Measurements from ENCODE around the gene TMEM63A. TPM values are rescaled to one million over a fixed set of nuclear protein-coding genes. Genes with fewer than 3 reads are reported as not detected.
A peak's percentile ranks its signal among the peaks of the same experiment; 100 is the strongest.

TMEM63A gene
- polyA plus RNA-seq, 1 donor from 2014 or later, result not detected

DNA sequence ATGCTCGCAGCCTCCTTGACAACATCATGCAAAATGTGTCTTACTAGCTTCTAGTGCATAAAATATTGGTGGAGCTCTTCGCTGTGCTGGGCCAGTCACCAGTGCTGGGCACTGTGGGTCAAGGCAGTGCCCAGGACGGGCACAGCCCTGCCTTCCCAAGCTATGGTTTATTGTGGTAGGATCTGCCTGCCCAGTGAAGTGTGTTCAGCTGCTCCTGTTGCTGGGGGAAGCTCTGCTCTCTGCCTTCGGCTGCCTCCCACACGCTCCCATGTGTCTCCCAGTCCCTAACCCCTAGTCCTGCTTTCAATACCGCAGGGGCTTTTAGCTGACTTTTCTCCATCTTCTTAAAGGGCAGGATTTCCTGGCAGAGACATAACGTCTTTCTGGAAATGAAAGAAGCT is 56.6 kb downstream of the TMEM63A start:
- H3K27ac ChIP-seq (ENCODE audit: low read length), result no peak overlapping the region
- H3K36me3 ChIP-seq (ENCODE audit: insufficient read depth, low read length), result no peaks in the 10 kb centered on the region
- no peaks in the 10 kb centered on the region for H3K9me3 ChIP-seq (ENCODE audit: low read length)
- H3K9ac ChIP-seq (ENCODE audit: low read length), result no peak overlapping the region
- H3K4me2 ChIP-seq (ENCODE audit: low read length), result no peak overlapping the region
- H3K4me3 ChIP-seq (ENCODE audit: low read length), result no peak overlapping the region
- H3K9me2 ChIP-seq (ENCODE audit: insufficient read depth, low read length), result no peaks in the 10 kb centered on the region
- no peaks in the 10 kb centered on the region for H3K27me3 ChIP-seq (ENCODE audit: insufficient read depth, low read depth, low read length)
- no peaks in the 10 kb centered on the region for H3K79me2 ChIP-seq (replicated peaks; ENCODE audit: insufficient read depth, low read length)
- no peaks in the 10 kb centered on the region for H4K20me1 ChIP-seq (ENCODE audit: insufficient read depth)
- TF ChIP-seq POLR2AphosphoS5 (IDR thresholded peaks at IDR 0.05) (no peak), TAF1 (IDR thresholded peaks at IDR 0.05; ENCODE audit: low read depth) (no peak), RAD21 (conservative IDR thresholded peaks at IDR 0.05) (no peak), EP300 (conservative IDR thresholded peaks at IDR 0.05; ENCODE audit: poor library complexity, severe bottlenecking) (no peak), SMC3 (conservative IDR thresholded peaks at IDR 0.05; ENCODE audit: poor library complexity) (no peak), EZH2 (IDR thresholded peaks at IDR 0.05; ENCODE audit: borderline replicate concordance, insufficient read depth, low read length, poor library complexity, severe bottlenecking) (no peak), MXI1 (conservative IDR thresholded peaks at IDR 0.05; ENCODE audit: poor library complexity, severe bottlenecking) (no peak)
- TF ChIP-seq, protein P1, sequence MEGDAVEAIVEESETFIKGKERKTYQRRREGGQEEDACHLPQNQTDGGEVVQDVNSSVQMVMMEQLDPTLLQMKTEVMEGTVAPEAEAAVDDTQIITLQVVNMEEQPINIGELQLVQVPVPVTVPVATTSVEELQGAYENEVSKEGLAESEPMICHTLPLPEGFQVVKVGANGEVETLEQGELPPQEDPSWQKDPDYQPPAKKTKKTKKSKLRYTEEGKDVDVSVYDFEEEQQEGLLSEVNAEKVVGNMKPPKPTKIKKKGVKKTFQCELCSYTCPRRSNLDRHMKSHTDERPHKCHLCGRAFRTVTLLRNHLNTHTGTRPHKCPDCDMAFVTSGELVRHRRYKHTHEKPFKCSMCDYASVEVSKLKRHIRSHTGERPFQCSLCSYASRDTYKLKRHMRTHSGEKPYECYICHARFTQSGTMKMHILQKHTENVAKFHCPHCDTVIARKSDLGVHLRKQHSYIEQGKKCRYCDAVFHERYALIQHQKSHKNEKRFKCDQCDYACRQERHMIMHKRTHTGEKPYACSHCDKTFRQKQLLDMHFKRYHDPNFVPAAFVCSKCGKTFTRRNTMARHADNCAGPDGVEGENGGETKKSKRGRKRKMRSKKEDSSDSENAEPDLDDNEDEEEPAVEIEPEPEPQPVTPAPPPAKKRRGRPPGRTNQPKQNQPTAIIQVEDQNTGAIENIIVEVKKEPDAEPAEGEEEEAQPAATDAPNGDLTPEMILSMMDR (IDR thresholded peaks at IDR 0.05; ENCODE audit: poor library complexity, severe bottlenecking), result no peak
- TF ChIP-seq, protein P2, sequence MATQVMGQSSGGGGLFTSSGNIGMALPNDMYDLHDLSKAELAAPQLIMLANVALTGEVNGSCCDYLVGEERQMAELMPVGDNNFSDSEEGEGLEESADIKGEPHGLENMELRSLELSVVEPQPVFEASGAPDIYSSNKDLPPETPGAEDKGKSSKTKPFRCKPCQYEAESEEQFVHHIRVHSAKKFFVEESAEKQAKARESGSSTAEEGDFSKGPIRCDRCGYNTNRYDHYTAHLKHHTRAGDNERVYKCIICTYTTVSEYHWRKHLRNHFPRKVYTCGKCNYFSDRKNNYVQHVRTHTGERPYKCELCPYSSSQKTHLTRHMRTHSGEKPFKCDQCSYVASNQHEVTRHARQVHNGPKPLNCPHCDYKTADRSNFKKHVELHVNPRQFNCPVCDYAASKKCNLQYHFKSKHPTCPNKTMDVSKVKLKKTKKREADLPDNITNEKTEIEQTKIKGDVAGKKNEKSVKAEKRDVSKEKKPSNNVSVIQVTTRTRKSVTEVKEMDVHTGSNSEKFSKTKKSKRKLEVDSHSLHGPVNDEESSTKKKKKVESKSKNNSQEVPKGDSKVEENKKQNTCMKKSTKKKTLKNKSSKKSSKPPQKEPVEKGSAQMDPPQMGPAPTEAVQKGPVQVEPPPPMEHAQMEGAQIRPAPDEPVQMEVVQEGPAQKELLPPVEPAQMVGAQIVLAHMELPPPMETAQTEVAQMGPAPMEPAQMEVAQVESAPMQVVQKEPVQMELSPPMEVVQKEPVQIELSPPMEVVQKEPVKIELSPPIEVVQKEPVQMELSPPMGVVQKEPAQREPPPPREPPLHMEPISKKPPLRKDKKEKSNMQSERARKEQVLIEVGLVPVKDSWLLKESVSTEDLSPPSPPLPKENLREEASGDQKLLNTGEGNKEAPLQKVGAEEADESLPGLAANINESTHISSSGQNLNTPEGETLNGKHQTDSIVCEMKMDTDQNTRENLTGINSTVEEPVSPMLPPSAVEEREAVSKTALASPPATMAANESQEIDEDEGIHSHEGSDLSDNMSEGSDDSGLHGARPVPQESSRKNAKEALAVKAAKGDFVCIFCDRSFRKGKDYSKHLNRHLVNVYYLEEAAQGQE (IDR thresholded peaks at IDR 0.05; ENCODE audit: borderline replicate concordance), result no peak
- H3F3A ChIP-seq (ENCODE audit: insufficient read depth, low read length, poor library complexity, severe bottlenecking), result no peaks in the 10 kb centered on the region
- H2AFZ ChIP-seq (ENCODE audit: low read depth, low read length), result no peak overlapping the region

DNA sequence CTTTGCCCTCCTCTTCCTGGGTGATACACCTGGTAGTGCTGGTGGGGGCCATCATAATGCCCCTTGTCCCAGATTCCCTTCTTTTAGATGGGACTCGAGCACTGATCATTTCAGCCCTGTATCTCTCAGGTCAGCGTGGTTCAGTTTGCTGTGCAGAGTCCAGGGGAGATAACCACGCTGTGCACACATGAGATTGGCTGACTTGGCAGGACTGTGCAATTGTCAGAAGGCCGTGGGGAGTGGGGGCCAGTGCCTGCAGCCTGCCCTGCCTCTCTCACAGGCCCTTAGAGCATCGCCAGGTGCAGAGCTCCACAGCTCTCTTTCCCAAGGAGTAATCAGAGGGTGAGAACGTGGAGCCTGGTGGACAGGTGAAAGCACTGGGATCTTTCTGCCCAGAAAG is 57.1 kb downstream of the TMEM63A start:
- Histone ChIP-seq H3K9ac (ENCODE audit: low read length) (no peak overlapping the region), H3K4me3 (ENCODE audit: low read length) (peak overlapping the region; percentile 25), H3K27me3 (ENCODE audit: insufficient read depth, low read depth, low read length) (no peaks in the 10 kb centered on the region), H3K36me3 (ENCODE audit: insufficient read depth, low read length) (no peaks in the 10 kb centered on the region), H3K4me2 (ENCODE audit: low read length) (no peak overlapping the region), H3K27ac (ENCODE audit: low read length) (no peak overlapping the region), H3K9me3 (ENCODE audit: low read length) (no peaks in the 10 kb centered on the region), H4K20me1 (ENCODE audit: insufficient read depth) (no peaks in the 10 kb centered on the region), H3K79me2 (replicated peaks; ENCODE audit: insufficient read depth, low read length) (no peaks in the 10 kb centered on the region), H3F3A (ENCODE audit: insufficient read depth, low read length, poor library complexity, severe bottlenecking) (no peaks in the 10 kb centered on the region), H3K9me2 (ENCODE audit: insufficient read depth, low read length) (no peaks in the 10 kb centered on the region), H2AFZ (ENCODE audit: low read depth, low read length) (no peak overlapping the region)
- no peak for TF ChIP-seq SMC3 (conservative IDR thresholded peaks at IDR 0.05; ENCODE audit: poor library complexity)
- TF ChIP-seq, protein P2 (IDR thresholded peaks at IDR 0.05; ENCODE audit: borderline replicate concordance), result no peak
- no peak for TF ChIP-seq TAF1 (IDR thresholded peaks at IDR 0.05; ENCODE audit: low read depth)
- TF ChIP-seq, protein P1 (IDR thresholded peaks at IDR 0.05; ENCODE audit: poor library complexity, severe bottlenecking), result no peak
- no peak for TF ChIP-seq MXI1 (conservative IDR thresholded peaks at IDR 0.05; ENCODE audit: poor library complexity, severe bottlenecking)
- TF ChIP-seq EP300 (conservative IDR thresholded peaks at IDR 0.05; ENCODE audit: poor library complexity, severe bottlenecking), result no peak
- TF ChIP-seq POLR2AphosphoS5 (IDR thresholded peaks at IDR 0.05), result no peak
- no peak for TF ChIP-seq EZH2 (IDR thresholded peaks at IDR 0.05; ENCODE audit: borderline replicate concordance, insufficient read depth, low read length, poor library complexity, severe bottlenecking)
- no peak for TF ChIP-seq RAD21 (conservative IDR thresholded peaks at IDR 0.05)
